Germinal center (tissue), 1 donor: ENCODE data around the gene ADCY7.
"Not testable (repeated sequence)": the region's sequence is repeated elsewhere in the genome, so short reads cannot be mapped to it uniquely, and the experiment has no call there.

Experiments used
- DNase-seq: peaks from one replicate; pipeline ENCODE4 v3.0.0; 2012; ENCODE audit warnings: mixed read lengths, low spot score

ADCY7 gene

DNA sequence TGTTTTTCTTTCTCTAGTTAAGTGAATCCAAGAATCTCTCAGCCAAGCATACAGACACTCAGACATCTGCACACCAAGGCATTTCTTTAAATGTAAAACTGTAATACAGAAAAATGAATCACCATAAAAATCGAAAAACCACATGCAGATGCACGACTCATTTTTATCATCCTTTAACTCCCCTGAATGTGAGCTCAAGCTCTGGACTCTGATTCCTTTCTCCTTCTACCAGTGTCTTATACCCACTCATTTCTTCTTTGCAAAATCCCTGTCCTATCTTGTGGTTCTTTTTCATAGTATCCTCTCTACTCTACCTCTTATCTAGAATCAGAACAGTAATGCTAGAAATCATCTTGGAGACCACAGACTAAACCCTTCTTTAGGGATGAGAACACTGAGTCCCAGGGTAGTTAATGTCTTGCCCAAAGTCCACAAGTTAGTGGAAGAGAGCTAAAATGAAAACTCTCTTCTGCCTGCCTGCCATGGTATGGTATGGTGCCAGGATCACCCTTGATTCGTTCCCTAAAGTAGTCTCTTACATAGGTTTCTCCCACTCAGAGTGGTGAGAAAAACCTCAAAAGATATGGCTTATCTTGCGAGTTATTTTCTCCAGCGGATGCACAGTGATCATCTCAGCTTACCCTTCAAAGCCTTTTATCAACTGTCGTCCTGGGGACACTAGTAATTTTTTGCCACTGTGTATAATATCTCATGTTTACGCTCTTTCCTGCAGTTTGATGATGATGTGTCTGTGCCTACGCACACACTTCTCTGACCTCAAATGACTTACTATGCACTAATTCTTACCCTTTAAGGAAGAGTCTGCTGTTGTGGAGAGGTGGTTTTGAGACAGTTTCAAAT, 72.2 kb downstream of the ADCY7 start:
- DNase-seq = no peak

DNA sequence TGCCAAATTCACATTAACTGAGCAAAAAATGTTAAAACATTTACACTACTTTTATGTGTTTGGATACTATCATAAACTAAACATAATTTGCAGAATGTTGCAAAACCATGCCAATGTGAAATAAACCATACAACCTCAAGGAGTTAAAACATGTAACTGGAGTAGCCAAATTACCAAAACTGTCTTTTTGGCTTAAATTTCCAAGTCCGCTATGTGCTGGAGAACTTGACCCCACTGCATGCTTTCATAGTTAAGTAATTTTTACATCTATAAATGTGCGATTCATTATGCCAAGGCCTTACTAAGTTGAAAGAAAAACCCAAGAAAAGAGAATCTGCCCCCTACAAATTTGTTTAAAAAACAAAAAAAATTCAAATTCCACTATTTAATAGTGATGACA, 74.2 kb downstream of the ADCY7 start:
- no peak for DNase-seq

DNA sequence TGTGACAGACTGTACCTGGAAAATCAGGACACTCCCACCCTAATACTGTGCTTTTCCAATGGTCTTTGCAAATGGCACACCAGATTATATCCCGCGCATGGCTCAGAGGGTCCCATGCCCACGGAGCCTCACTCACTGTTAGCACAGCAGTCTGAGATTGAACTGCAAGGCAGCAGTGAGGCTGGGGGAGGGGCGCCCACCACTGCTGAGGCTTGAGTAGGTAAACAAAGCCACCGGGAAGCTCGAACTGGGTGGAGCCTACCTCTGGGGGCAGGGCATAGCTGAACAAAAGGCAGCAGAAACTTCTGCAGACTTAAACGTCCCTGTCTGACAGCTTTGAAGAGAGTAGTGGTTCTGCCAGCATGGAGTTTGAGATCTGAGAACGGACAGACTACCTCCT, 77.2 kb downstream of the ADCY7 start:
- DNase-seq = not testable (repeated sequence)

DNA sequence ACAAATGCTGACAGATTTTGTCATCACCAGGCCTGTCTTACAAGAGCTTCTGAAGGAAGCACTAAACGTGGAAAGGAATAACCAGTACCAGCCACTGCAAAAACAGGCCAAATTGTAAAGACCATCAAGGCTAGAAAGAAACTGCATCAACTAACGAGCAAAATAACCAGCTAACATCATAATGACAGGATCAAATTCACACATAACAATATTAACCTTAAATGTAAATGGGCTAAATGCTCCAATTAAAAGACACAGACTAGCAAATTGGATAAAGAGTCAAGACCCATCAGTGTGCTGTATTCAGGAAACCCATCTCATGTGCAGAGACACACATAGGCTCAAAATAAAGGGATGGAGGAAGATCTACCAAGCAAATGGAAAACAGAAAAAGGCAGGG, 78.9 kb downstream of the ADCY7 start:
- not testable (repeated sequence) for DNase-seq

DNA sequence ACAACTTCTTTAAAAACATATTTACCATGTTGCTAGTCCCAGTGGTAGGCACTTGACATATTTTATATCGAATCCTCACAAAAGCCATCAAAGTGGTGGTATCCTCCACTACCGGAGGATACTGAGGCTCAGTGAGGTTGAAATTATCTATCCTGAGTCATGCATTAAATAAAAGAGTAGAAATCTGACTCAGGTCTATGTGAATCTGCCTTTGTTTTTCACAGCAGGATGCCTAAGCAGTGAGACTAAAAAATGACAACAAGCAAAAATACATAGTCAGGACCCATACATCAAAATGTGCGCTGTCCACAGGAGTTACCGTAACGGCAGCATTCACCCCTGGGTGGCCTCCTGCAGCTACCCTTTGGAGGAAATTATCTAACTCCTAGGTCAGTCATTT, 84.8 kb downstream of the ADCY7 start:
- DNase-seq = no peak

DNA sequence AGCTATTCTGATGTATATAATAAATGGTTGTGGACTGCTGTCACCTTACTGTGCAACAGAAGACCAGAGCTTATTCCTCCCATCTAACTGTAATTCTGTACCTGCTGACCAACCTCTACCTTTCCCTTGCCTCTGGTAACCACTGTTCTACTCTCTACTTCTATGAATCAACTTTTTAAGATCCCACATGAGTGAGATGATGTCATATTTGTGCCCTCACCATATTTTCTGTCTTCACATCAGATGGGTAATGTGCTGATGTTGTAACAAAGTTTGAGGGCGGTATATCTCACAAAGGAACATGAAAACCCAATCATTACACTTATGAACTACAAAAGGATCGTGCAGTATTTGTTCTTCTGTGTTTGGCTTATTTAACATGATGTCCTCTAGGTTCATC, 85.6 kb downstream of the ADCY7 start:
- DNase-seq = no peak

DNA sequence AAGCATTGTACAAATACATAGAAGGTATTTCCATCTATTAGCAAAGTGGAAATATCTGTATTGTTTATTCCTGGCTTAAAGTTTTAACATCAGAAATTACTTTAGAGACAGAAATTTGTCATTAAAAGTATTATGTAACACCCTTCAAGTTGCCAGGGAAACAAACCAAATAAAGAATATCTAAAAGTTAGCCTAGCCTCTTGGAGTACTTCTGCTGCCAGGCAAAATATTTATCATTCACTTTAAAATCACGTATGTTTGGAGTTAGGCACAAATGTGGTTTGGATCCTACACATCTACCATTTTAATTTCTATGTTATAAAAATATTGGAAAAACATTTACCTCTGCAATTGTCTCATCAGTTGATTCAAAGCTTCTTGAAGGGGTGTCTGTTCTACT, 87.7 kb downstream of the ADCY7 start:
- DNase-seq = no peak

DNA sequence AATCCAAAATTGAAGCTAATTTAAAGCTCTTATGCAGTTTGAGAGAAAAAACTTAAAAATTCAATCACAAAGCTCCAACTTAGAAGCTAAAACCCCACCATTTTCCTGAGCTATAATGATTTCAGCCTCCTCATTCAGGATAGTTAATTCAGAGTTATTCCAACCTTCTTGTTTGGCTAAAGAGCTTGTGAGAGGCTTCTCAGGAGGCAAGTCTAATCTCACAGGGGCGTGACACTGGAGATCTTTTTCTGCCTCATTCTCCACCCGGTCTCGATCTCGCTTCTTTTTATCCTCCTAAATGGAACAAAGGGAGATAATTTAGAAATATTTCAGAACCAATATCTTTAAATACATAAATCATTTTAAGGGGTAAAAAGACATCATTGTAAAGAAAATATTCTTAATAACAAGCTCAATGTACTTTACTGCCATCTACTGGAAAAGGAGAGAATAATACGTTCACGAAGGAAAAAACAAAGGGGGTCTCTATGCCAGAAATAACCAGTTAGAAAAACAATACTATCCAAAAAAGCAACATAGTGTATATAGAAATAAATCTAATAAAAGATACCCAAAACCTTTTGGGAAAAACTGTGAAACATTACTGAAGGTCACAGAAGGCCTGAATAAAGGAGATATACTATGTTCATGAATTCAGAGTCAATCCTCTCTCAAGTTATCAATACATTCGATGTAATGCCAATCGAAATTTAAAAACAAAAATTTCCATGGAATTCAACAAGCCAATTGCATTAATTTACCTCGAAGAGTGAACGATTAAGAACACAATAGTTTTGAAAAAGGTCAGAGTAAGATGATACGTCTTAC, 88.5 kb downstream of the ADCY7 start:
- peak; percentile 39 for DNase-seq

DNA sequence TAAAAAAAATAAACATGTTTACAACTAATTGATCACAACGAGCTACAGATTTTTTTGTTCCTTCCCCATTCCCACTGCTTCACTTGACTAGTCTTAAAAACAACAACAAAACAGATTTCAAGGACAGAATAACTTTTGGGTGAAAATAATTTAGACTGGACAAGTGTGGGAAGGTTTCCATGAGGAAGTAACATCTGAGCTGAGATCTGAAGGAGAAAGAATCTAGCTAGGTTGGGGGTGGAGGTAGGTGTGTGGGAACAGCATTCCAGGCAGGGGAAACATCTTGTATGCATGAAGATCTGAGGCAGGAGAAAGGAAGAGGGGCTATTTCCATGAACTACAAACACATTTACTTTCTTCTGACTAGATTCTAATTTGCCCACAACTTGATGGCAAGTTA, 93.3 kb downstream of the ADCY7 start:
- DNase-seq = no peak

DNA sequence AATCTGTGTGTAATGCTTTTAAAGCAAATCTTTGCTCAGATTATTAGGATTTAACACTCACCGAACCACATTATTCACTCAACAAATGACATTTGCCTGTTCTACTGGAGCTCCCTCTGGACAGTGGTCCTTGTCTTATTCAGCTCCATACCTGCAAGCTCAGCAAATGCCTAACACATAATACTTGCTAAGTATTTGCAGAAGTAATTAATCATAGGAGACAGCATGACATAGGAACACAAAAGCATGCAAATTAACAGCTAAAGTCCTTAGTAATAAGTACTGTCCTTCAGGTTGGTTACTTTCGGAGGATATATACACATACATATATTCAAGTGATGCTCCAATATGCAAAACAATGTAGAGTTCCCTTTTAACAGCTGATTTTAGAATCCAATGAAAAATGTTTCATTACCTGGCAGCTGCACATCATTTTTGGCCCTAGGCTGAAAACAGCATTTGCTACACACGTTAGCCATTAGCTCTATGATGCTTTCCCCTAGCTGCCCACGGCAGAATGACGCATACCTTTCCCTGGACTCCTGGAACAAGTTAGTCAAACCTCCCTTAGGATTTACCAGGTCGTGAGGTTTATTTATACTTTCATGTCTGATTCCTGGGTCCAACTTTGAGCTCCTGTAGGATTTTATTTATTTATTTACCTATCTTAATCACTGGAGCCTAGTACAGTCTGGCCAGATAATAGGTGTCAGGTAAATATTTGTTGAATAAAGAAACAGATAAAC, 93.9 kb downstream of the ADCY7 start:
- no peak for DNase-seq

DNA sequence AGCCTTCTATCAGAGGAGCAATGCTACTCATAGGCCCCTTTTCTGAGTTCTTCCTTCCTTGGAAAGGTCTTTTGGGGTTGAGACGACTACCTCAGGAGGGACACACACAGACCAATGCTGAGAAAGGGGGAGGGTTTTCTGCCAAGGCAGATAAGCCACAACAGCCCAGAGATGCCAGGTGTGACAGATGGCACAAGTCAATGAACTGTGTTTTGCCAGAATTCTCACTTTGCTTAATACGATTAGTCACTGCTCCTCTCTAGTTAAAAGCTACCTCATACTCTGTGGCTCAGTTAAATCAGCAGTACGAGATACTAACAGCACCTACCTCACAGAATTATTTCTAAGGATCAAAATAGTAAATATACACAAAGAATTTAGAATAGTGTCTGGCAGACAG, 94.4 kb downstream of the ADCY7 start:
- no peak for DNase-seq

DNA sequence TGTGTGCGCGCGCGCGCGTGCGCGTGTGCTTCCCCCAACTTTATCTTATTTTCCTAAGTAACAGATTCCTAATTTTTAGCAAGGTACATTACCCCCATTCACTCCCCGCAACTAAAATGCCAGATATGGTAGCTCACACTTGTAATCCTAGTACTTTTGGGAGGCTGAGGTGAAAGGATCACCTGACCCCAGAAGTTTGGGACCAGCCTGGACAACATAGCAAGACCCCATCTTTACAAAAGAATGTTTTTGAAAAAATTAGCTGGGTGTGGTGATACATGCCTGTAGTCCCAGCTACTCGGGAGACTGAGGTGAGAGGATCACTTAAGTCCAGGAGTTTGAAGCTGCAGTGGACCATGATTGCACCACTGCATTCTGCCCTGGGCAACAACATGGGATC, 97.3 kb downstream of the ADCY7 start:
- no peak for DNase-seq

DNA sequence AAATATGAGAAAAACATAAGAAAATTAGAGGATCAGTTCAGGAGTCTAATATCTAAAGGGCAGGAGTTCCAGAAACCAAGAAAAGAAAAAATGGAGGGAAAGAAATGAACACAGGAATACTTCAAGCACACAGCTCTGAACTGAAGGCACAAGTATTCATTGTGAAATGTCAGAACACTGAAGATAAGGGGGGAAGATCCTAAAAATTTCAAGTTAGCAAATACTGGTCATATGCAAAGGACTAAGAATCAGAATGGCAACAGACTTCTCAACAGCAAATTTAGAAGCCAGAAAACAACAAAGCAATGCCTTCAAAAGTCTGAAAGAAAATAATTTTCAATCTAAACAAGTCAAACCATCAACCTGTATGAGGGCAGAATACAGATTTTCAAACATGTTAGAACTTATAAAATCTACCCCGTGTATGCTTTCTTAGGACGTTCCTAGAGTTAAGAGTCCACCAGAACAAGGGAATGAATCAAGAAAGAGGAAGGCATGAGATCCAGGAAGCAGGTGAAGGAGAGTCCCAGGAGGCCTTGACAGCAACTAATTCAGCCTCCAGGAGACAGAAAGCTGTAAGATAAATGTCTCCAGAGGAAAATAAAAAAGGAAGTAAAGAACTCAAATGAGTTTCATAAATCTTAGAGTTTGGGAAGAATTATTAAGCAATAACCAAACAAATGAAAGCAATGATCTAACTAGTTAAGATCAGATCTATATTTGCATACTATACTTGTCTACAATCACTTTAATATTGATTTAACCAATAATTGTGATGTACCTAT, 99.6 kb downstream of the ADCY7 start:
- no peak for DNase-seq
